GM12892 (cell line): ENCODE data around the gene ZSCAN1. TPM values are rescaled to one million over a fixed set of nuclear protein-coding genes. Genes with fewer than 3 reads are reported as not detected.
A peak's percentile ranks its signal among the peaks of the same experiment; 100 is the strongest.
"Not testable (repeated sequence)": the region's sequence is repeated elsewhere in the genome, so short reads cannot be mapped to it uniquely, and the experiment has no call there.

Source experiments
- DNase-seq: peaks from one replicate; pipeline ENCODE4 v3.0.0; 2011; ENCODE audit not compliant: insufficient read length
- FAIRE-seq: peaks from 2 replicates; lab custom pipeline; 2011; peaks lifted over from hg19 to GRCh38; lab: Jason Lieb, UNC
- POLR2A ChIP-seq: IDR thresholded peaks from 2 replicates; pipeline ENCODE4 v1.6.1; 2011; ENCODE audit warnings: low read depth, low read length, control low read depth
- POLR2AphosphoS5 ChIP-seq: IDR thresholded peaks from 2 replicates; pipeline ENCODE4 v1.6.1; 2011; ENCODE audit warnings: low read depth, low read length, control low read depth
- TAF1 ChIP-seq: IDR thresholded peaks from 2 replicates; pipeline ENCODE4 v1.6.1; 2011; ENCODE audit warnings: low read depth, mild to moderate bottlenecking, control low read depth, low read length, borderline replicate concordance
- polyA plus RNA-seq: library from polyadenylated mRNA; unstranded; fragments of >200 nt; gene quantifications from one replicate; pipeline ENCODE4 v1.2.1, GENCODE V29; 2012; ENCODE audit warnings: missing spikeins, inconsistent platforms; ENCODE audit not compliant: missing spikeins

The ZSCAN1 gene
- not detected for polyA plus RNA-seq

- no peak for FAIRE-seq
- DNase-seq = no peak
- TF ChIP-seq POLR2A = no peak
- TF ChIP-seq TAF1 = no peak
- no peak for TF ChIP-seq POLR2AphosphoS5
Observed at GRCh38 chr19:58033741-58034476, at the start of gene ZSCAN1. Gene ZSCAN1, plus strand, starts transcription at chr19:58034025. Its CDS starts 3,812 bp downstream, at chr19:58037837.

- no peak for DNase-seq
- no peak for FAIRE-seq
- no peak for TF ChIP-seq POLR2A
- TF ChIP-seq POLR2AphosphoS5 = no peak
- no peak for TF ChIP-seq TAF1
Observed at GRCh38 chr19:57992841-57993240, 41.0 kb upstream of the ZSCAN1 start.

DNA sequence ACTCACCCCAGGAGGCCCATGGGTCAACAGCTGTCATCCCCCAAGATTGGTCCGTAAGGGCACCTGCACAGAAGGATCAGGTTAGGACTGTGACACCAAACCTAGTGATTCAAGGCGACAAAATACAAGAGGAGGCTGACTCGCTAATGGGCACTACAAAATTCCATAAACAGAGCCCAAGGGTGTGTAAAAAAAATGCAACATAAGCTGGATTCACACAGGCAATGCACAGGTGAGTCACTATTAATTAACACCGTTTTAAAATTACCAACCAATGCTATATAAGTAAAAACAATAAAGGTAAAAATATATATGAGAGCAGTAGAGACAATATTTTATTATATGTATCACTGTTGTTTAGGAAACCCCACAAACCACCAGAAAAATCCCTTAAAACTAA lies 33.1 kb upstream of the ZSCAN1 start:
- DNase-seq (no peak), FAIRE-seq (no peak)
- no peak for TF ChIP-seq TAF1
- no peak for TF ChIP-seq POLR2AphosphoS5
- no peak for TF ChIP-seq POLR2A

DNA sequence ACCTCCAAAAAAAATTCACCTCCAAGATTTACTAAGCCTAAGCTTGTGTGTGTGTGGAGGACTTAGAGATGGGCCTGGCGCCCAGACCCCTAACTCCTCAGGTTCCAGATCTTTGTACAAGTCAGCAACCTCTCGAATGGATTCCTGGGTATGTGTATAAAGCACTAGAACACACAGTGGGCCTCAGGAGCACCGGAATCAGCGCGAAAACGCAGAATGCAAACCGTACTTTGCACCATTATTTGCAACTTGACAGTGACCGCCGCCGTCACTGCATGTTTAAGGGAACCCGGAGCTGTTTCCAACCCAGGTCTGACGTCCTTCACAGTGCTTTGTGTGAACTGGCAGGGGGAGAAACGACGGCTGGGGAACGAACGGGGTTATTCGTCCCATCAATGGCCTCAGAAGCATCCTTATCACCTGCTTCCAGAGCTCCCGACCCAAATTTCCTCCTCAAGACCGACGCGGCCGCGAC lies 31.9 kb upstream of the ZSCAN1 start:
- TF ChIP-seq POLR2AphosphoS5 = no peak
- no peak for TF ChIP-seq POLR2A
- DNase-seq (no peak), FAIRE-seq (no peak)

DNA sequence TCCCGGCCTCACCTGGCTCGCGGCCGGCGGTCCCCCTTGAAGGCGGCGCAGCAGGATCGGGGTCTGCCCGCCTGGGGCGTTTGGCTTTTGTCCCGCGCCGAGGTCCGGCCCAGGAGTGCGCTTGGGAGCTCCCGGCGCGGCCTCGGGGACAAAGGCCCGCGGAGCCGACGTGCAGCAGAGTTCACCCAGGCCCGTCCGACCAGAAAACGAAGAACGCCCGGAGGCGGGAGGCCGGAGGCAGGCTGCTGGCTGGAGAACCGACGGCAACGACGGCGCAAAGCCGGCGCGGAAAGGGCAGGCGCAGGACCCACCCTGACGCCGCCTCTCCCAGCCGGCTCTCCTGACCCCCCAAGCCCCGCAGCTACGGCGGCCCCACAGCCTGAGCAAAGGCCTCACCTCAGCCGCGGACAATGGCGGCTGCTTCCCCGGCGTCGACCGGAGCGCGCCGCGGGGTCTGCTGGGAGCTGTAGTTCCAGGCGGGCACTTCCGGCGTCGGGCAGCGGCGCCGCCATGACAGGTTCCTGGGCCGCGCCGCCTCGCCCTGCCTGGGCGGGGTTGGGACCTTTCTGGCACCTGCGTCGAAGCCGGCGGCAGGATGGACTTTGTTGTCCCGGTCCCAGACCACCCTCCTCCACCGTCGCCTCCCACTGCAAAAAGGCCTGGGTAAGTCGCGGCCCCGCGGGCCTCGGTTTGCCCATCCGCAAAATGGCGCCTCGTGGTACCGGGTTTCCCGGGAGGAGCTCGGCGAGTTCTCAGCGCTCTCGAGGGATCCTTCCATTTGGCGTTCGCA lies 31.2 kb upstream of the ZSCAN1 start, which contains the start of gene ZNF606:
Gene ZNF606, minus strand, starts transcription at position 437 of the 790 bp plus-strand sequence. CDS start 1,501 bp downstream, outside the sequence.
- peak; percentile 97 for FAIRE-seq
- peak; percentile 93 for DNase-seq
- TF ChIP-seq POLR2AphosphoS5 = 0 out of 2 replicates have a peak, but pooled peaks have one; percentile 39
- peak; percentile 76; the same call in 1 of the 2 replicates for TF ChIP-seq POLR2A
- TF ChIP-seq TAF1 = 0 out of 2 replicates have a peak, but pooled peaks have one; percentile 28

DNA sequence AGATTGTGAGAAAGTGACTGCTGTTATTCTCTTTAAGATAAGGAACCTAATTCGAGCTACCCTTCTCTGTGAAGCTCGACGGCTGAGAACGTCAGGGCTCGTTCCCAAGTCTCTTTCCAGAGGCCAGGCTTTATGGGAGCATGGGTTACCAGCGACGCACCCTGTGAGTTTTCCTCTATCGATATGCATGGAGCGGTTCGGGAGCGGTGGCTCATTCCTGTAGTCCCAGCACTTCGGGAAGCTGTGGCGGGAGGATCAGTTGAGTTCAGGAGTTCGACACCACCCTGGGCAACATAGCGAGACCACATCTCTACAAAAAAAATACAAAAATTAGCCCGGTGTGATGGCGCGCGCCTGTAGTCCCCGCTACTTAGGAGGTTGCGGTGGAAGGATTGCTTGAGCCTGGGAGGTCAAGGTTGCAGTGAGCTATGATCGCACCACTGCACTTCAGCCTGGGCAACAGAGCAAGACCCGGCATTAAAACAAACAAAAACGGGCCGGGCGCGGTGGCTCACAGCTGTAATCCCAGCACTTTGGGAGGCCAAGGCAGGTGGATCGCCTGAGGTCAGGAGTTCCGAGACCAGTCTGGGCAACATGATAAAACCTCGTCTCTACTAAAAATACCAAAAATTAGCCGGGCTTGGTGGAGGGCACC lies 30.5 kb upstream of the ZSCAN1 start:
- no peak for DNase-seq
- no peak for FAIRE-seq
- TF ChIP-seq POLR2AphosphoS5 (no peak), POLR2A (no peak), TAF1 (no peak)

- no peak for FAIRE-seq
Observed at GRCh38 chr19:58007285-58007684, 26.5 kb upstream of the ZSCAN1 start.

GRCh38 chr19:58008877-58009276 lies 24.9 kb upstream of the ZSCAN1 start:
- DNase-seq, FAIRE-seq: not testable (repeated sequence)

More at GRCh38 chr19:58007285-58007684, 26.5 kb upstream of the ZSCAN1 start:
- no peak for TF ChIP-seq POLR2AphosphoS5
- TF ChIP-seq POLR2A = no peak
- no peak for TF ChIP-seq TAF1
- no peak for DNase-seq

- no peak for TF ChIP-seq POLR2A
- TF ChIP-seq POLR2AphosphoS5 = no peak
- no peak for TF ChIP-seq TAF1
- DNase-seq (no peak), FAIRE-seq (no peak)
Observed at GRCh38 chr19:58009301-58009665, 24.5 kb upstream of the ZSCAN1 start.

GRCh38 chr19:58009666-58010301 lies 24.0 kb upstream of the ZSCAN1 start:
- no peak for TF ChIP-seq POLR2AphosphoS5
- TF ChIP-seq POLR2A = peak; percentile 35; the same call in 1 of the 2 replicates
- peak; percentile 37 for DNase-seq
- FAIRE-seq = no peak

DNA sequence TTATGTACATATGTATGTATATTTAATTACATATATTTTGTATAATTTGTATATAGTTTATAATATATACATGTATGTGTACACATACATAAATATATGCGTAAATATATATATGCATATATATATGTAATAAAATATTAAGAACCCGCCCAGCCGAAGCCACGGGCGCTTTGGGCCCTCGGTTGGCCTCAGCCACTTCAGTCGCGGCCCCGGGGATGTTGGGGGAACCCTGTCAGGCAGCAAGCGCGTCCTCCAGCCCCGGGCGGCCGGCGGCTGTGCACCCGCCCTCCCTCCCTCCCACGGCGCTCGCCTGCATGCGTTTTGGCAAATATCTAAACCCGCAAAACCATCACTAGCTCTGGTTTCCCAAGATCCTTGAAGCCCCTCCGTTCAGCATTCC lies 23.3 kb upstream of the ZSCAN1 start:
- DNase-seq = no peak
- FAIRE-seq = no peak
- no peak for TF ChIP-seq TAF1
- no peak for TF ChIP-seq POLR2A
- TF ChIP-seq POLR2AphosphoS5 = no peak
